HEK293 (cell line): ENCODE measurements around the gene AP3D1.

ENCODE experiments used
- ATF2 ChIP-seq: fragments of 450-650 bp; formaldehyde crosslinking; IDR thresholded peaks from 2 replicates; pipeline ENCODE4 v1.5.1; 2016; ENCODE audit warnings: missing biosample characterization, missing genetic modification characterization, low read depth
- CTCF ChIP-seq: fragments of 450-650 bp; formaldehyde crosslinking; IDR thresholded peaks from 2 replicates; pipeline ENCODE4 v1.5.1; 2016; ENCODE audit warnings: missing biosample characterization, missing genetic modification characterization
- GLI2 ChIP-seq: fragments of 450-650 bp; formaldehyde crosslinking; IDR thresholded peaks from 2 replicates; pipeline ENCODE4; 2017; ENCODE audit warnings: missing biosample characterization, missing genetic modification characterization, low read depth, borderline replicate concordance
- KLF10 ChIP-seq: fragments of 450-650 bp; IDR thresholded peaks from 2 replicates; pipeline ENCODE4 v1.5.1; 2018; ENCODE audit warnings: missing biosample characterization, mild to moderate bottlenecking, missing genetic modification characterization
- KLF9 ChIP-seq: fragments of 450-650 bp; formaldehyde crosslinking; IDR thresholded peaks from 2 replicates; pipeline ENCODE4 v1.5.1; 2016; ENCODE audit warnings: missing biosample characterization, missing genetic modification characterization, low read depth
- ZBTB20 ChIP-seq: fragments of 450-650 bp; formaldehyde crosslinking; IDR thresholded peaks from 2 replicates; pipeline ENCODE4 v1.5.1; 2016; ENCODE audit warnings: missing biosample characterization, missing genetic modification characterization
- ZBTB26 ChIP-seq: fragments of 450-650 bp; formaldehyde crosslinking; optimal IDR thresholded peaks from 2 replicates; pipeline ENCODE3; 2016; ENCODE audit warnings: missing biosample characterization, mild to moderate bottlenecking, missing genetic modification characterization
- ZNF292 ChIP-seq: fragments of 450-650 bp; formaldehyde crosslinking; IDR thresholded peaks from 2 replicates; pipeline ENCODE4 v1.5.1; 2016; ENCODE audit warnings: low read depth, missing biosample characterization, missing genetic modification characterization, borderline replicate concordance
- ZNF624 ChIP-seq: fragments of 450-650 bp; formaldehyde crosslinking; IDR thresholded peaks from 2 replicates; pipeline ENCODE4 v1.5.1; 2017; ENCODE audit warnings: missing biosample characterization, missing genetic modification characterization
- ZSCAN5A ChIP-seq: fragments of 450-650 bp; formaldehyde crosslinking; IDR thresholded peaks from 2 replicates; pipeline ENCODE4 v1.5.1; 2016; ENCODE audit warnings: missing biosample characterization, missing genetic modification characterization

GRCh38 chr19:2170219-2170618 lies 18.9 kb upstream of the AP3D1 start:
- no peak for TF ChIP-seq ATF2 (tag by site-specific recombination)
- no peak; the same call in 1 of the 2 replicates for TF ChIP-seq KLF10
- TF ChIP-seq GLI2 (tag by site-specific recombination), result no peak
- no peak for TF ChIP-seq CTCF (tag by site-specific recombination)
- TF ChIP-seq ZBTB20 (tag by site-specific recombination), result no peak
- no peak for TF ChIP-seq ZSCAN5A (tag by site-specific recombination)
- TF ChIP-seq KLF9 (tag by site-specific recombination), result no peak
- TF ChIP-seq ZNF292 (tag by site-specific recombination), result no peak
- TF ChIP-seq ZNF624 (tag by site-specific recombination), result no peak
- no peak for TF ChIP-seq ZBTB26 (tag by site-specific recombination)
